GM23338 (cell line): ENCODE results near the gene ALDH1A2. TPM values are rescaled to one million over a fixed set of nuclear protein-coding genes. Genes with fewer than 3 reads are reported as not detected.

Experiments used
- ATAC-seq: fragments of 200-7000 bp; cut with Tn5 transposase; 3 replicates; pipeline ENCODE4 v1.9.1; 2020
- DNase-seq: peaks from one replicate; pipeline ENCODE4 v3.0.0-alpha.2; 2015; ENCODE audit warnings: low spot score
- H2AFZ ChIP-seq: fragments of 200-600 bp; sonication (generic); 2 replicates; pipeline ENCODE4 v1.8.0; 2016; ENCODE audit warnings: antibody characterized with exemption, mild to moderate bottlenecking, moderate library complexity
- H3F3A ChIP-seq: fragments of 200-600 bp; sonication (generic); replicated peaks from 2 replicates; pipeline ENCODE4 v1.8.0; 2017; ENCODE audit warnings: antibody characterized with exemption, mixed run types, low read depth
- H3K27ac ChIP-seq: fragments of 200-600 bp; sonication (generic); 2 replicates; pipeline ENCODE4 v1.6.1; 2016; ENCODE audit warnings: low read depth
- H3K27me3 ChIP-seq: fragments of 200-600 bp; sonication (generic); 2 replicates; pipeline ENCODE4 v1.8.0; 2016; ENCODE audit warnings: mild to moderate bottlenecking, mixed run types, moderate library complexity; ENCODE audit not compliant: insufficient read depth
- H3K36me3 ChIP-seq: fragments of 200-600 bp; sonication (generic); 2 replicates; pipeline ENCODE4 v1.8.0; 2016; ENCODE audit warnings: mild to moderate bottlenecking; ENCODE audit not compliant: insufficient read depth
- H3K4me1 ChIP-seq: fragments of 200-600 bp; sonication (generic); 2 replicates; pipeline ENCODE4 v1.8.0; 2016; ENCODE audit warnings: mild to moderate bottlenecking, moderate library complexity; ENCODE audit not compliant: insufficient read depth
- H3K4me2 ChIP-seq: fragments of 200-600 bp; sonication (generic); 2 replicates; pipeline ENCODE4 v1.7.1; 2017; ENCODE audit warnings: mixed run types
- H3K4me3 ChIP-seq: fragments of 200-600 bp; sonication (generic); 2 replicates; pipeline ENCODE4 v1.6.1; 2016; ENCODE audit warnings: mixed run types
- H3K79me2 ChIP-seq: fragments of 200-600 bp; sonication (generic); replicated peaks from 2 replicates; pipeline ENCODE4 v1.8.0; 2017; ENCODE audit warnings: mild to moderate bottlenecking; ENCODE audit not compliant: insufficient read depth
- H3K9me2 ChIP-seq: fragments of 200-600 bp; sonication (generic); 2 replicates; pipeline ENCODE4 v1.8.0; 2017; ENCODE audit not compliant: insufficient read depth
- H4K20me1 ChIP-seq: fragments of 200-600 bp; sonication (generic); replicated peaks from 2 replicates; pipeline ENCODE4 v1.8.0; 2017; ENCODE audit warnings: mild to moderate bottlenecking; ENCODE audit not compliant: insufficient read depth
- H3K27ac Mint-ChIP-seq: 2 replicates; pipeline ENCODE4 v1.8.0; 2020; ENCODE audit warnings: inconsistent platforms, mild to moderate bottlenecking, moderate library complexity, mixed read lengths
- H3K27me3 Mint-ChIP-seq: 3 replicates; pipeline ENCODE4 v1.8.0; 2022; ENCODE audit warnings: low read depth, mild to moderate bottlenecking, moderate library complexity, mixed read lengths, inconsistent platforms; ENCODE audit not compliant: insufficient read depth, poor library complexity
- H3K36me3 Mint-ChIP-seq: 3 replicates; pipeline ENCODE4 v1.8.0; 2021; ENCODE audit warnings: low read depth, mild to moderate bottlenecking, inconsistent platforms, moderate library complexity, mixed read lengths
- H3K4me1 Mint-ChIP-seq: 3 replicates; pipeline ENCODE4 v1.8.0; 2020; ENCODE audit warnings: mild to moderate bottlenecking, inconsistent platforms, mixed read lengths
- H3K4me3 Mint-ChIP-seq: 3 replicates; pipeline ENCODE4 v1.8.0; 2021; ENCODE audit warnings: moderate library complexity, mild to moderate bottlenecking, inconsistent platforms, mixed read lengths
- H3K9me3 Mint-ChIP-seq: 3 replicates; pipeline ENCODE4 v1.8.0; 2020; ENCODE audit warnings: moderate library complexity, mild to moderate bottlenecking, inconsistent platforms, mixed read lengths
- CREB1 ChIP-seq: fragments of 250-450 bp; sonication (Bioruptor Pico); IDR thresholded peaks from 2 replicates; pipeline ENCODE4 v1.5.0; 2020; ENCODE audit warnings: low read depth, mild to moderate bottlenecking, moderate library complexity
- CTCF ChIP-seq, 2 experiments: fragments of 200-600 bp in 1 of 2; sonication (generic) in 1 of 2; conservative IDR thresholded peaks; 2 replicates each; pipeline versions ENCODE4 v1.5.1 to v1.6.1; 2016 to 2017; ENCODE audit warnings: antibody characterized with exemption in 2 of 2, low read depth in 2 of 2, mild to moderate bottlenecking in 2 of 2, moderate library complexity in 1 of 2
- ETS1 ChIP-seq: IDR thresholded peaks from 2 replicates; pipeline ENCODE4 v1.6.1; 2016; ENCODE audit warnings: antibody characterized with exemption
- EZH2 ChIP-seq: fragments of 200-600 bp; sonication (generic); IDR thresholded peaks from one replicate; pipeline ENCODE4 v1.8.0; 2017; ENCODE audit warnings: antibody characterized with exemption, mild to moderate bottlenecking, low read depth; ENCODE audit not compliant: unreplicated experiment
- EZH2phosphoT487 ChIP-seq: fragments of 200-600 bp; sonication (generic); IDR thresholded peaks from one replicate; pipeline ENCODE4 v1.8.1; 2018; ENCODE audit warnings: antibody characterized with exemption; ENCODE audit not compliant: unreplicated experiment
- NANOG ChIP-seq: IDR thresholded peaks from 2 replicates; pipeline ENCODE4 v1.6.1; 2016; ENCODE audit warnings: antibody characterized with exemption, borderline replicate concordance
- POLR2AphosphoS5 ChIP-seq: IDR thresholded peaks from 2 replicates; pipeline ENCODE4 v1.6.1; 2016; ENCODE audit warnings: antibody characterized with exemption, low read depth
- REST ChIP-seq: IDR thresholded peaks from one replicate; pipeline ENCODE4 v1.6.1; 2018; ENCODE audit warnings: antibody characterized with exemption; ENCODE audit not compliant: unreplicated experiment
- STAT1 ChIP-seq: IDR thresholded peaks from one replicate; pipeline ENCODE4 v1.6.1; 2016; ENCODE audit warnings: antibody characterized with exemption; ENCODE audit not compliant: unreplicated experiment
- ZNF114 ChIP-seq: fragments of 250-450 bp; sonication (Bioruptor Pico); IDR thresholded peaks from 2 replicates; pipeline ENCODE4 v1.5.0; 2020; ENCODE audit warnings: mild to moderate bottlenecking, moderate library complexity
- ZNF462 ChIP-seq: fragments of 250-450 bp; sonication (Bioruptor Pico); IDR thresholded peaks from 2 replicates; pipeline ENCODE4 v1.5.0; 2020; ENCODE audit warnings: mild to moderate bottlenecking, moderate library complexity
- polyA plus RNA-seq: library from polyadenylated mRNA; unstranded; fragments of >200 nt; fragmentation: Nextera tagmentation; extraction: Ambion mirVana; gene quantifications from 2 replicates; pipeline ENCODE4 v1.2.1, GENCODE V29; 2016
- total RNA-seq: library from RNA; depleted of rRNA; stranded (reverse); fragments of >200 nt; shearing (Covaris generic); gene quantifications from 2 replicates; pipeline ENCODE4 v1.2.3, GENCODE V29; 2014

Gene ALDH1A2
- total and polyA plus RNA-seq, 2 experiments from 2014 or later = 0.80 TPM; not detected in 1

- TF ChIP-seq CTCF (conservative IDR thresholded peaks at IDR 0.05; ENCODE audit: low read depth in 2 of 2) = no peak
- no peak for TF ChIP-seq EZH2phosphoT487
- TF ChIP-seq ETS1 = no peak
- TF ChIP-seq EZH2 = no peak
- no peak for TF ChIP-seq STAT1
- TF ChIP-seq POLR2AphosphoS5 = no peak
These were observed 116.9 kb downstream of the ALDH1A2 start (continued) for GRCh38 chr15:57948351-57949289.

- ATAC-seq (peak; percentile 88), DNase-seq (peak; percentile 24)
- no peak overlapping the region for H3K27ac Mint-ChIP-seq
- no peak overlapping the region for H3K4me2 ChIP-seq
- no peaks in the 10 kb centered on the region for H3K79me2 ChIP-seq
- H3K4me1 ChIP-seq = no peaks in the 10 kb centered on the region
- no peaks in the 10 kb centered on the region for H3K36me3 Mint-ChIP-seq
- H3K4me3 Mint-ChIP-seq = no peak overlapping the region
- H3K27me3 ChIP-seq = no peaks in the 10 kb centered on the region
- H3K9me2 ChIP-seq = no peaks in the 10 kb centered on the region
- H2AFZ ChIP-seq = peak overlapping the region; percentile 23; the same call in 1 of the 2 replicates
- no peaks in the 10 kb centered on the region for H3K27me3 Mint-ChIP-seq
- no peaks in the 10 kb centered on the region; the same call in 2 of the 3 replicates for H3K9me3 Mint-ChIP-seq
- no peaks in the 10 kb centered on the region for H3K36me3 ChIP-seq
- H4K20me1 ChIP-seq = no peaks in the 10 kb centered on the region
- H3K27ac ChIP-seq = no peak overlapping the region
- H3F3A ChIP-seq = no peaks in the 10 kb centered on the region
- H3K4me1 Mint-ChIP-seq = 0 out of 3 replicates have a peak, but pooled peaks cover 2% of the 10 kb centered on the region
- H3K4me3 ChIP-seq = no peak overlapping the region
- TF ChIP-seq NANOG (no peak), REST (no peak), ZNF114 (CRISPR knock-in tag) (no peak), CREB1 (CRISPR knock-in tag) (no peak), EZH2 (no peak), ZNF462 (CRISPR knock-in tag) (no peak)
These were observed 117.7 kb downstream of the ALDH1A2 start for GRCh38 chr15:57947781-57948180.
